Cerebellar cortex (tissue), 1 donor: ENCODE measurements around the gene SERPINB6.
"Not testable (repeated sequence)": the region's sequence is repeated elsewhere in the genome, so short reads cannot be mapped to it uniquely, and the experiment has no call there.

Source experiments
- DNase-seq: peaks from one replicate; pipeline ENCODE4 v3.0.0-alpha.2; 2015; ENCODE audit warnings: low spot score

The SERPINB6 gene

DNA sequence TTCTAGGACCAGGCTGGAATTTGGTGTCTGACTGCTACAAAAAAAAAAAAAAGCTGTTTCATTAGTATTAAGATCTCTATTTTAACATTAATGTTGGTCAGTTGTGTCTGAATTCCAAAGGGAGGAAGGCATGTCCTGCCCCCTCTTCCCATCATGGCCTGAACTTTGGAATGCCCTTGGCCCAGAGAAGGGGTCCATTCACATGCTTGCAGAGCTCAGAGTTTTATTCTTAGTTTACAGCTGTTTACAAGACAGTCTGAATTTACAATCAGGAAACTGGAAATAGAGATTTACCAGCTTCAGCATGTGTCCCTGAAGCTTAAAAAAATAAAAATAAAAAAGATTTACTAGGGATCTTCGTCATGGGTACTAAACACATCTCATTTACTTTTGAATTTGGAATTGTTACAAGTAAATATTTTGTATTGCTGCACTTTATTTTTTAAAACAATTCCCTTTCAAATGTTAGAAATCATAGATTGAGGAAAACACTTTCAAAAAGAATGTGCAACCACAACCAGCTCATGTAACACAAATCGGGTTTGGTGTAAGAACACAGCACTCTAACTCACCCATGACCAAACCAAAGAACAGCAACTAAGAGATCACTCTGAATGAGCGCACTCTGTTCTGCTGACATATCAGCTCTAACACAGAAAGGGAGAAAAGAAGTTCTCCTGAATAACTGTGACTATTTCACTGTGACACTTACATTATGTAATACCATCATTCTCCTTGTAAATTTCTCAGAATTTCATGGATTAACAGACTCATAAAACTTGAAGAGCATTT is 6.6 kb upstream of the SERPINB6 start:
- no peak for DNase-seq

DNA sequence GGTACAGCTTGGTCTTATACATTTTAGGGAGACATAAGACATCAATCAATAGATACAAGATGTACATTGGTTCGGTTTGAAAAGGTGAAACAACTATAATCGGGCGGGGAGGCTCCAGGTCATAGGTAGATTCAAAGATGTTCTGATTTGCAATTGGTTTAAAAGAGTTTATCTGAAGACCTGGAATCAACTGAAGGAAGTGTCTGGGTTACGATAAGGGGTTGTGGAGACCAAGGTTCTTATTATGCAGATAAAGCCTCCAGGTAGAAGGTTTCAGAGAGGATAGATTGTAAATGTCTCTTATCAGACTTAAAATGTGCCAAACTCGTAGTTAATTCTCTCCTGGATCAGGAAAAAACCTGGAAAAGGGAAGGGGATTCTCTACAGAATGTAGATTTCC is 5.9 kb upstream of the SERPINB6 start:
- no peak for DNase-seq

DNA sequence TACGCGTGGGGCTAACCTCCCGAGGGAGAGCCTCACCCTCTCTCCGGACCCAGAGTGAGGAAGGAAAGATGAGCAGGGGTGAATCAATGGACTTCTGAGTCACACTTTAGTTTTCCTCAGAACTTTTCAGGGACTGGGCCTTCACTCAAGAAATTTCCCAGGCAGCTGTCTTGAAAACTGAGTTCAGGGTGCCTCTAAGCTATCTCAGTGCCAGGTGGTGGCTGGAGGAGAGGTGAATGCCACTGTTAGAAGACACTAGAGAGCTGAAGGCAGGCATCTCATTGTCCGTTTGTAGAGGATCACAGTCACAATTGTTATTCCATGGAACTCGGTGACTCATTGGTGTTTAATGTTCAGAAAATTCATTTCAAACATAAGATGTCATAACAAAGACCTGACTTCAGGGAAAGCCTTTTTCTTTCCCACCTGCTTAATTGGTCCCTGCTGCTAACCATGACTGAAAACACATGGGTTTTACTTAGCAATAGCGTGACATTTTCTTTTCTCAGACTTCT is 5.3 kb upstream of the SERPINB6 start:
- no peak for DNase-seq

GRCh38 chr6:2976060-2976459 is 4.7 kb upstream of the SERPINB6 start:
- no peak for DNase-seq

DNA sequence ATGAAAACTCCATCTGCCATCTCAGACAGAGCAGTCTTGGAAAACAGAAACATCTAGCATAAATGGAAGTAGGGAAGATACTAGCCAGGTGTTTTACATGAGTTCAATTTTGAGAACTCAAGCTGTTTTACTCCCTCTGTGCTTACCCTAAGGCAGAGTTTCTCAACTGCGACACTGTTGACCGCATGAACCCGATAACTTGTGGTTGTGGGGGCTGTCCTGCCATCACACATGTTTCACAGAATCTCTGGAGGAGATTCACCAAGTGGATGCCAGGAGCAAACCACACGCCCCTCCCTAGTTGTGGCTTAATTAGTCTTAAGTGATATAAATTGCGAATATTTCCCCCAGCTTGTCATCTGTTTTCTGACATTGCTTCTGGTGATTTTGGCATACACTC is 2.3 kb upstream of the SERPINB6 start:
- DNase-seq, result no peak

- not testable (repeated sequence) for DNase-seq
Observed at GRCh38 chr6:2973180-2973579, 1.8 kb upstream of the SERPINB6 start.

GRCh38 chr6:2972685-2973084 is 1.3 kb upstream of the SERPINB6 start:
- DNase-seq, result not testable (repeated sequence)

GRCh38 chr6:2972219-2972487 is 786 bp upstream of the SERPINB6 start:
- DNase-seq, result not testable (repeated sequence)

- DNase-seq, result peak; percentile 70
Observed at GRCh38 chr6:2970753-2971419, 481 bp downstream of the SERPINB6 start.

GRCh38 chr6:2970034-2970685 is 1.2 kb downstream of the SERPINB6 start:
- DNase-seq, result peak; percentile 42

DNA sequence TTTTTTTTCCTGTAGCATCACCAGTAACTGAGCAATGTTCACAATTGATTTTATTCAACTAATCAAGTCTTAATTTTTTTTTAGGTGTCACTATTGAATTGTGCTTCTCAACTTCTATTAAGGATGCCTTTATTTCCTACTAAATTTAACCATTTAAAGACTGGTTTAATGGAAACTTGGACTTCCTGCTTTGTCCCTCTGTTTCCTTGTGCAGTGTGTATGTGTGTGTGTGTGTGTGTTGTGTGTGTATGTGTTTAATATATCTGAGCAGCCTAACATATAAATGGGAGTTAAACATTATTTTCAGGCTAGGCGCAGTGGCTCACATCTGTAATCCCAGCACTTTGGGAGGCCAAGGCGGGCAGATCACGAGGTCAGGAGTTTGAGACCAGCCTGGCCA is 1.8 kb downstream of the SERPINB6 start:
- DNase-seq, result no peak

DNA sequence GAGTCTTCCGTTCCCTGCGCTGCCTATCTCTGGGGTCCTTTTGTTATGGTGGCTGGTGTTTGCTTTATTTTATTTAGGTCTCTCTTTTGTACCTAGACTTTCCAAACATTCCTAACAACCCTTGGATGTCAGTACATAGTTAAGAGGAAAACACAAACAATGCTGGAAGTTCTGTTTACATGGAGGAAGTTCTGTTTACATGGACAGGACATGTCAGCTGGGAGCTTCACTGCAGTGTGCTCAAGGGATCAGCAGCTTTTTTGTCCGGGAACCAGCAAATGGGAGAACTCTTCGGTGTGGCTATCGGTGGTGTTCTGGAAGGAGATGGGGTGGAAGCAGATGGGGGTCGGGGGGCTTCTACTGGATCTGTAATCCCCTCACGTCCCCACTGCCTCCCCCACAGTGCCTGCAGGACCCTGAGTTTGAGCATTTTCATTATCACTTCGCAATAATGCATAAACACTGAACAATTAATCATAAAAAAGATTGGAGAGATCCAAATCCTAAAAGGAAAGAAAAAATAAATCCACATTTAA is 2.7 kb downstream of the SERPINB6 start:
- no peak for DNase-seq

GRCh38 chr6:2967936-2968335 is 3.4 kb downstream of the SERPINB6 start:
- no peak for DNase-seq

GRCh38 chr6:2966347-2966746 is 5.0 kb downstream of the SERPINB6 start:
- DNase-seq, result peak; percentile 44

- DNase-seq, result no peak
Observed at GRCh38 chr6:2964793-2965505, 6.4 kb downstream of the SERPINB6 start.

GRCh38 chr6:2963756-2964155 is 7.6 kb downstream of the SERPINB6 start:
- DNase-seq, result no peak

DNA sequence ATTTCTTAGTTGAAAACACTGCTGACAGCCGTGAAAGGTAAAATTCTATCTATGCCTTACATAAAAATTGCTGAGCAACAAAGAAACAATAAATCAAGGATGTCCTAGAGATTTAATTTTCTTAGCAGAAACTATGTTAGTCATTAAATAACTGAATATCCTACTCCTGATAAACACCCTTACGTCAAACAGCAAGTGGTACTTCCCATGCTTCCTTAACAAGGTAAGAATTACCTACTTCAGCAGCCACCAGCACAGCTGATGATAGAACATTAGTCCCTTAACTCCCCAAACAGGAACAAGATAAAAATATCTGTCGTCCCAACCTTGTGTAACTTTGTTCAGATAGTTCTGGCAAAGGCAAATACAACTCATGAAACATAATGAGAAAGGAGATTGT is 8.7 kb downstream of the SERPINB6 start:
- no peak for DNase-seq

DNA sequence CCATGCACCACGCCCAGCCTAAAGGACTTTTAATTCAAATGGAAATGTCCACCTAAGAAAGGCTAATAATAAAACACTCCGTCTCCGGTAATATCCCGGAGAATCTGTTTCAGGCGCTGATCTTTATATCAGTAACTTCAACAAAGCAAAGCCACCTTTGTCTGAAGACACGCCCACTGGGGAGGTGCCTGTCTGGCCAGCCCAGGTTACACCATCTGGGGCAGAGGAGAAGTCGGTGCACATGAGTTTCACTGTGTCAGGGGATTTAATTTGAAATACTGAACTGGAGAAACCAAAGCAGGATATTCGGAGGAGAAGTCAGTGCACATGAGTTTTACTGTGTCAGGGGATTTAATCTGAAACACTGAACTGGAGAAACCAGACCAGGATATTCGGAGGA is 9.4 kb downstream of the SERPINB6 start:
- no peak for DNase-seq

- no peak for DNase-seq
Observed at GRCh38 chr6:2961506-2961905, 9.9 kb downstream of the SERPINB6 start.

GRCh38 chr6:2960935-2961334 is 10.4 kb downstream of the SERPINB6 start:
- DNase-seq, result no peak

DNA sequence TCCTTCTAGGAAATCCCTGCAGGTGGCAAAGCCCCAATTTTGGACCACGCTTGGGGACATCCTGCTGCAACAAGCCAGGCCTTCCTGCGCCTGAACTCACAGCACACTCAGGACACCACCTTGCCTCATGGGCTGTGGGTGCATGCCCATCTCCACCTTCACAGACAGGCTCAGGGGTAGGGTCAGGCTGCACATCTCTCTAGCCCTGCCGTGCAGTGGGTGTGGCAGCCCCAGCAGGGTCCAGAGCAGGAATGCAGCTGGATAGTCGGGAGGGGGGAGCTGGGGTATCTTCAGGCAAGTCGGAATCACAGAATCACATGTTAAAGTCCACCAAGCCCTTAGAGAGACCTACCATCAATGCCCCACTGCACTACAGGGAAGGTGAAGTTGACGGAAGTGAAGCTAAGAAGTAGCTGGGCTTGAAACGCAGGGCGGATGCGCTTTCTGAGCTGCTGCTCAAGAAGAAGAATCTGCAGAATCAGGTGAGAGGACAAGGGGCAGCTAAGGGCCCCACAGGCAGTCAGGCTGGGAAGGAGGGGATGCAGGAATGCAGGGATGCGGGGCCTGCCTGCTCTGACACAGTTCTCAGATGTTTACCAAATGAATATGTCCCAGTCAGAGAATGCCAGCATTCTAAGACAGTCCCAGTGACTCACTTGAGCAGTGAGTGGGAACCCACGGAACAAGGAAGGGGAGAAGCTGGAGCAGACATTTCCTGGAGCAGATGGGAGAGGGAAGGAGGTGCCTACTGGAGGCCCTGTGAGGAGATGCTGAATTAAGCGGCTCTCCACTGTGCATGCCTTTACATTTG is 11.3 kb downstream of the SERPINB6 start:
- no peak for DNase-seq
